GM19351 (cell line): Measurements from ENCODE around the gene AAMP.

ENCODE experiments used
- ATAC-seq: cut with Tn5 transposase; IDR thresholded peaks from one replicate; pipeline ENCODE4 v1.9.1; 2021; ENCODE audit warnings: mild to moderate bottlenecking, moderate library complexity; ENCODE audit not compliant: unreplicated experiment

Gene AAMP

DNA sequence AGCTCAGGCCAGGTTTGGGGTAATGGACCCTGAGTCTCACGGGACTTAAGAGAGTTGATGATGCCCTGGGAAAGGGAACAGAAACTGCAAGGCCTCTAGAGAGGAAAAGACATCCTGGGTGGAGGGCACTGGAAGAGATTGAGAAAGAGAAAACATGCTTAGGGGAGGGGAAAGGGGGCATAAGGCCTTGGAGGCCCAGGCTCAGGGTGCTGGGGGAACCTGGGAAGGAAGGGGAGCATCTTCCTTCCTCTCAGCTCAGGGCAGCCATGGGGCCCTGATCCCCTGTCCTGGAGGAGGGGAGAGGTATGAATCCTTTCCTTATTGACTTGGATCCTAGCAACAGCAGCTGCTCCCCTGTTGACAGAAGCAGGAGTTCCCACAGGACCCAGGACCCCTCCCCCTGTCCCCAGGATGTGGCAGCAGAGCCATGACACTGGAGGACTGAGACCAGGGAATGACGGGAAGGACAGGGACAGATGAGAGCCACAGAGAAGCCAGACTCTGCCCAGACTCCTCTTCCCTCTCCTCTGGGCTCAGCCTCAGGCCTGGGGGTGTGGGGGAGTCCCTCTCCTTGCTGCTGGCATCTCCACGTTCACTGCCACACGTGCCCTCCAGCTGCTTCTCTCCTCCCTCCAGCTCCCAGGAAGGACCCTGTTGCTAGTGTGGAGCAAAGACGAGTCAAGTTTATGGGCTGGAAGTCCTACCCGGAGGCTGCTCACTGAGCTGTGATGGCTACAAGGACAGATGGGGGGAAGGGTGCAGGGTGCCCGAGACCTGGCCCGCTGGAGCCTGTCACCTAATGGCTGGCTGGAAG, 8.3 kb downstream of the AAMP start:
- ATAC-seq = no peak

DNA sequence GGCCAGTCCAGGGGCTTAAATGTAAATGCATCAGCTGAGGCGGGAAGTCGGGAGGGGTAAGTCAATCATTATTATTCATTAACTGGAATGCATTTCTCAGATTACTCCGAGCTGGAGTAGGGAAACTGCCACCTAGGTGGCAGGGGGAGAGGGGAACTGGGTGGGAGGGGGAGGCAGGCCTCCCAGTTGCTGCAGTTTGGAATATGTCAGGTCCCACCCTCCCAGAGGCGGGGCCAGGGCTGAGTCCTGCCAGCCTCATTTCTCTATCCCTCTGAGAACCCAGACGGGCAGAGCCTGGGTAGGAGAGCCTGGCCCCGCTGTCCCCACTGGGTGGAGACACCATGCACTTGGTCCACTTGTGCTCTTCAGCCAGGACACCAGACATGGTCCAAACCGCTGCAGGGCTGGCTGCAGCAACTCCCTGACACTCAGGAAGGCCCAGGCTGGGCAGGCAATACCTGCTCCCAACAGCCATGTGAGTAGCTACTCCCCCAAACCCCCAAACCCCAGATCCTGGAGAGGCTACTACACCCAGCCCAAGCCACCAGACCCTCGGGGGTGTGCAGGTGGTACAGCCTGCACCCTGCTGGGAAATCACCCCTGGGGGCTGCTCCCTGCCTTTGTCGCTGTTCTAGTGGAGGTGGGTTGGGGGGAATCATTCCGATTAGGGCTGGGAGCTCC, 9.1 kb downstream of the AAMP start, which contains the start of gene GPBAR1:
Gene GPBAR1 (plus strand): TSS at position 274 of the 681 bp plus-strand sequence. CDS start 1,710 bp downstream, outside the sequence.
- ATAC-seq = no peak

DNA sequence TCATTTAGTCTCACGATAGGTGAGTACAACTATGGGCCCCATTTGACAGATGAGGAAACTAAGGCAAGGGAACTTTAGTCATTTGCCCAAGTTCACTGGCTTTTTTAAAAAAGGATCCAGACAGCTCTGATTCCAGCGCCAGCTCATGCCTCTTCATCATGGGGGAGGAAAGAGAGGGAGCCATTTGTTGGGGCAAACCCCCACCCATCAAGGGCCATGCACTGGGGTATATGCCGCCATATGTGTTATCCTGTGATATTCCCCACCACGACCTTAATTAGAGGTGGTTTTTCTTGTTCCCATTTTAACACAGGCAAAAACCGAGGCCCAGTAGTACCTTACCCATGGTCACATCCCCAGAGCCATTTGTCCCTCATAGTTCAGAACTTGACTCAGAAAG, 9.8 kb downstream of the AAMP start:
- ATAC-seq = no peak

DNA sequence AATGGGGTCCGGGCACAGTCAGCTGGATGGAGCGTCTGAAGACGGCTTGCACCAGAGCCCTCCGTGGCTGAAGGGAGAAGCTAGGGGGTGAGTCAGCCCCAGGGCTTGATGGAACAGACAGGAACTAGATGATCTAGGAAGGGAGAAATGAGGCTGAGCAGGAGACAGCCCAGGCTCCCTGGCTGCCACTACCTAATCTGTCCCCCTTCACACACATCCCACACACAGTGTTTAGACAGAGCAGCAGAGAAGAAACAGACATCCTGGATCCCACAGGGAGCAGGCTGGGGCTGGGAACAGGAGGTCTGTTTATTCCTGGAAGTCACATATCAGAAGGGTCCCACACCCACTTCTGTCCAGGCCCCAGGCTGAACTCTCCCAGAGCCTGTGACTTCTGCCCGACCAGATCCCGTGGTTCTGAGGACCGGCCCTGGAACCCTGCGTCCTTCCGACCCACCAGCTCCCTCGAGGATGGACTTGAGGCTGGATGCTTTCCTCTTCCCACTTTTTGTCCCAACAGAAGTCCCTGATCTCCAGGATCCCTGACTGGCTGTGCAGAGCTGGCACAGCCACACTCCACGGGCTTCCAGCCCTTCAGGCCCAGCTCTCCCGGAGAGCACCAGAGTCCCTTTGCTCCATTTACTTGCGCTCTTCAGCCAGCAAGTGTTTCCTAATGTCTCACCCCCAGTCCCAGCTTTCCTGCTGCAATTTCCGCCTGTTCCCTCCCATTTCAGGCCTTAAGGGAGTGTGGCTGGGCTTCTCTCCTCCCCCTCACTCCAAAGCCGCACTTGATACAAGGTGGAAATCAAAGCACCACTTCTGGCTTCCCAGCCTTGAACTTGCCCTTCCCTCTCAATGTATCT, 10.6 kb downstream of the AAMP start:
- no peak for ATAC-seq

DNA sequence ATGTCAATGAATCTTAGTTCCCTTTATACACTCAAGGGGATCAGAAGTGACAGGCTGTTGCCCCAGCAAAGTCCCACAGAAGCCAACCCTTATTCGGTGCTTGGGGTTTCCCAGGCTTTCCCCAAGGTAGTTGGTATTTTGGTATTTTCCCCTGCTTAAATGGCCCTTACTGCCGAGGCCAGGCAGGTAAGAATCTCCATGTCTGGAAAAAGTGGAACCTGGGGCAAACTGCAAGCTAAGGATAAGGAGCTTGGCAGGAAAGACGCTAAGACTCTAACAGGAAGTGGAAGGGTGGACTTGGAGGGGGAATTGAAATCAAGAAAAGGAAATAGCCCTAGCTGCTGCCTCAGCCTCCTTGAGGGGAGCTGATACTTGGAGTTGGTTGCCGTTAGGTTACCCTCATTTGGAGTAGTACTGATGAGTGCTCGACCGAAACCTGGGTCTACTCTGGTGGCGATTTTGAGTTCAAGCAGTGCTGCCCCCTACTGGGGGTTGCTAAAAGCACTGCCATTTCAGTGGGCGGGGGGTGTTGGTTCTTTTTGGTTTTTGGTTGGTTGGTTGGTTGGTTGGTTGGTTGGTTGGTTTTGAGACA, 12.5 kb downstream of the AAMP start:
- ATAC-seq = peak; percentile 89

DNA sequence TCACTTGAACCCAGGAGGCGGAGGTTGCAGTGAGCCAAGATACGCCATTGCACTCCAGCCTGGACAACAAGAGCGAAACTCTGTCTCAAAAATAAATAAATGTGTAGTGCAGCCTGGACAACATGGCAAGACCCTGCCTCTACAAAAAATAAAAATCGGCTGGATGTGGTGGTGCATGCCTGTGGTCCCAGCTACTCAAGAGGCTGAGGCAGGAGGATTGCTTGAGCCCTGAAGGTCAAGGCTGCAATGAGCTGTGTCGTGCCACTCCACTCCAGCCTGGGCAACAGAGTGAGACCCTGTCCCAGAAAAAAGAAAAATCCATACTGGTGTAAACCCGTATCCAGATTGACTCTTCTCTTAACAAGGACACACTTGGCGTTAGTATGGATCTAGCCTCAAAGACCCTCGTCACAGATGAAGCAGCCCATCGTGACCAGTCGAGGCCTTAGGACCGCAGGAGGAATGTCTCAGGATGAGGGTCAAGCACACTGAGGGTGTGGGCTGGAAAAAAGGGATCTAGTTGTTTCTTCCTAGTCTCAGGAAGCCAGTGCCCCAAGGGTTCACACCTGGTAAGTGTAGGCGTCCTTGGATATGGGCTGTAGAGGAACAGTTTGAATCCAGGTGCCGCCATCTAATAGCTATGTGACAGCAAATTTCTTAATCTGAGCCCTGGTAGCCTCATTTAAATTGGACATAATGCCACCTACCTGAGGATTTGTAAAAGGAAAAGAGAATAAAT, 13.2 kb downstream of the AAMP start:
- ATAC-seq = no peak

DNA sequence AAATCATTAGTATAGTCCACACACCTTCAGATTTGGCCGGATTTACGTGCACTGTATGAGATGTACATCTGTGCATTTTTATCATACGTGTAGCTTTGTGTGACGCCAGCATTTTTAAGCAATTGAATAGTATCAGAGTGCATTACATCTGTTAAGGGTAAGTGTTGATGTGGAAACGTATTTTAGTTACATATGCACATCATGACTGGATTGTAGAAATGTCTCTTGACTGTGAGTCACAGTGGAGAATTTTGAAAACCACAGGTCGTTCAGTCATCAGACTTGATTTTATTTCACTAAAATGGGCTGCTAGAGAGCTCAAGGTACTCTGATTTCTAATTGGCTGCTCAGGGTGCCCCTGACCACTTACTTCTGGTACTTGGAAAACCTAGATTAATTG, 14.5 kb downstream of the AAMP start:
- ATAC-seq = no peak

DNA sequence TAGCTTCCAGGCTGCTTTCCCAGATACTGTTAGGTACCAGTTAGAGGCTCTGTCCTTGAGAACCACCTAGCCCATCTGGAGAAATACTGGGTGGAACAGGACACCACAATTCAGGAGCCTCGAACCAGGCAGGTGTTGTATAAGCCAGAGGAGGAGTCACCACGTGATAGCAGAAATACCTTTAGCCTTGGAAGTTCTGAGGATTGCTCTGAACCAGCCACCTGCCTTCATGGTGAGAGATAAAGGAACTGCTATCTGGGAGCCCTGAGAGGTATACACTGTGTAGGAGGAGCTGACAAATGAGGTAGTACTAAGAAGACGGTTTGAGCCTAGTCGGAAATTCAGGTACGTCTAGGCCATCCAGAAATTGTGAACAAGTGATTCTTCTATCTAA, 16.7 kb downstream of the AAMP start:
- ATAC-seq = no peak

DNA sequence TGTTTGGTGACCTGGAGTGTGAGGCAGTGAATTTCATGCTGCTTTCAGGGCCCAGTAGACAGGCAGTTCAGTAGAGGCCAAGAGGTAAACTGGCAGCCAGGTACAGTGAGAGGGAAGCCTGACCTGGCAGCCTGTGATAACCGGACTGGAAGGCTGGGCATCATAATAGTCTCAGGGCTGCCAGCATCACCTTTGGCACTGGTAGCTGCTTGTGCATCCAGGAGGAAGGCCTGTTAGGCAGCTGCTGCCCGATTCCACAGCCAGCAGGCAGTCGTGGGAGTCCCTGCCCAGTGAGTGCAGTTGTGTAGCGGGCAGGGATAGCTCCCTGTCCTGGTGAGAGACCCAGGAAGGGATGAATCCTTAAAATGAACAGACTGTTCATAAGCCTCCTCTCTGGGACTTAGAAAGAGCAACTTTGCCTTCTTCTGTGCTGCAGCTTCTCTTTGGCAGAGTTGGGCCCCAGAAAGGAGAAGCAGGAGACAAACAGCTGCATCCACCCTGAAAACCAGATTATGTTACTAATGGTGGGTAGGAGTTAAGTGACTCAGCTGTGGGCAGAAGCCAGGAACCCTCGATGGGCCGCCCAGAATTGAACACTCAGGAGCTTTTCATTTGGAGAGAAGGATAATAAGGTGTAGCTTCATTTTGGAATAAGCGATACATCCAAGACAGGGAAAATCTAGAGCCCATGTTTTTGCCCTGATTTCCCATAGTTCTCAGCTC, 17.3 kb downstream of the AAMP start:
- no peak for ATAC-seq

DNA sequence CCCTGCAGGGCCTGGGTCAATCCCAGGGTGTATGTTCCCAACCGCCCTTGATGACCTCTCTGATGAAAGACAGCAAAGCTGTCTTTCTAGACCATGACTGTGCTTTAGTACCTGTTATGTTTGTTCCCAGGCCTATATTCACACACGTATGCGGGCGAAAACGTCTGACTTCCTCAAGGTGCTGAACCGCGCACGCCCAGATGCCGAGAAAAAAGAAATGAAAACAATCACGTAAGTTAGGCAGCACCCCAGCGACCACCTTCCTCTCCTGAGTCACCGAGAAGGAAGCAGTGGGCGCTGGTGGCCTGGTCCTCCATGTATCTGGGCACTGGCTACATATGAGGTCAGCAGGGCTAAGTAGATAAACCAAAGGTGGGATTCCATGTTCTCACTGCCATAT, 20.2 kb downstream of the AAMP start:
- no peak for ATAC-seq

DNA sequence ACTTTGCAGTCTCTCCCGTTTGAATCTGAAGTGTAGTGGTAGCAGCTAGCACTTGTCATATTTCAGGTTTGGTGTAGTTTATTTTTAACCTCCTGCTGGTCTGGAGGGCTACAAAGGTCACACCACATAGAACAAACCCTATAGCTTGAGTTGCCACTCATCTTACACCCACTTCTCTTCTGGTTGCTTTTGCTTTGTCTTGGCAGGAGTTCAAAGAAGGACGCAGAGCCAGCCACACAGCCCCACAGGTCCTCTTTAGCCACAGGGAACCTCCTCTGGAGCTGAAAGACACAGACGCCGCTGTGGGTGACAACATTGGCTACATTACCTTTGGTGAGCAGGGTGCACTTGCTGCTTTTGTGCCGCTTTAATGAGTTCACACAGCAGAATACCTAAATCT, 24.7 kb downstream of the AAMP start:
- no peak for ATAC-seq

DNA sequence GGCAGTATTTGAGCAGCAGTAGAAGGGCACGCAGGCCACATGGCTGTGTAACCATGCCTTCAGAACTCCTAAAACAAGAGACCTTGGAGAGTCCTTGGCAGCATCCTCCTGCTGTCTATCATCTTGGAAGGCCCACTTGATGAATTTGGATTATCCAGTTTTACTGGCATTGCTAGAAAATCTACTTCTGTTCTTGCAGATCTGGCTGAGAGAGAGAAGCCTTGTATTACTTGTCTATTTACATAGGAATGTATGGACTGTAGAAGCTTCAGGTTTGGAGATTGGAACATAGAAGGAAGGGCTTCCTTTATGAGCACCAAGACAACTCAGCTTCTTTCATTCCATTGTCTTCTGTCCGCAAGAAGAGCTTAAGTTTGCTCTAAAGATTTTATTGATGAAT, 25.3 kb downstream of the AAMP start:
- ATAC-seq = no peak

DNA sequence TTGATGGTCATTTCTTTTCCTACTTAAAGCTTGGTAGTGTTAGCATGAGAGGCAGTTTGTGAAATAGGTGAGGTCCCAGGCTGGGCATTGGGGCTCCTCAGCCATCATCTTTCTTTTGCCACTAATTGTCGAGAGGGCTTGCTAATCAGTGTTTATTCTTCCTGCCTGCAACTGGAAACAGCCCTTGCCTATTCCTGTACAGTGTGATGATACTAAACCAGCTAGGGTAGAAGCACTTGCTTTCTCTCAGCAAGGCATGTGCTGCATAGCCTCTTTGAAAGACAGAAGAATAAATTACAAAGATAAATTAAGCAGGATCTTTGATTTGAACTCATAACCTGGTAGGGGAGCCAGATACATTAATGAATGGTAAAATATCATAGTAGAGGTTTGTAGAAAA, 25.7 kb downstream of the AAMP start:
- no peak for ATAC-seq

DNA sequence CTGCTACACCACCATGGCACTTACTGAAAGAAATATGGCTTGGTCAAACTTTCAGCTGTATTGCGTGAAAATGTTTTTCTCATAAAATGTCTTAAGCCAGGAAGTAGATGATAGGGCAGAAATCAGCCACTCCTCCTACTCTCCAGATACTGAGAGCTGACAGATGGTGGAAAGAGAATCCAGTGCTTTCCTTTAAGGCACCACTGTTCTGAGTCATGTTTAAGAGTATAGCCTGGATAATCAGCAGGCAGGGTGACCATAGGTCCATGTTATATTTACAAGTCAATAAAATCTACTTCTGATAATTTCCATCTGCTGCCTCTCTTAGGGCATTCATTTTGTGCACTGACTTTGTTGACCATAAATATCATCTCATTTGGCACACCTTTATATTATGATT, 31.1 kb downstream of the AAMP start:
- ATAC-seq = no peak

DNA sequence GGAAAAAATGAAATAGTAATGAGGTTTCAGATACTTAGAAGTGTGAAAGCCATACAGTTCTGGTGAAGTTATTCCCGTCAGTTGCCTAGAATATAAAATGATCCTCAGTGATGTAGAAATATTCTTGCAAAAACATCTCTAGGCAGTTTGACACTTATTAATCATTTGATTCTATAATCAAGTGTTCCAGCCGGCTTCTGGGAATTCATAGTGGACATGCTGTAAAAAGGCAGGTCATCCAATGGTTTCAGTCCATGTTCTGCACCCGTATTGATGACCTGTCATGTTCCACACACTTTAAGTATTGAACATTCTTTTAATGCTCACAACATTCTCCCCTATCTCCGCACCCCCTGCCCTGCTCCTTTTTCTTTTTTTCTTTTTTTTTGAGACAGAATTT, 33.1 kb downstream of the AAMP start:
- ATAC-seq = no peak

DNA sequence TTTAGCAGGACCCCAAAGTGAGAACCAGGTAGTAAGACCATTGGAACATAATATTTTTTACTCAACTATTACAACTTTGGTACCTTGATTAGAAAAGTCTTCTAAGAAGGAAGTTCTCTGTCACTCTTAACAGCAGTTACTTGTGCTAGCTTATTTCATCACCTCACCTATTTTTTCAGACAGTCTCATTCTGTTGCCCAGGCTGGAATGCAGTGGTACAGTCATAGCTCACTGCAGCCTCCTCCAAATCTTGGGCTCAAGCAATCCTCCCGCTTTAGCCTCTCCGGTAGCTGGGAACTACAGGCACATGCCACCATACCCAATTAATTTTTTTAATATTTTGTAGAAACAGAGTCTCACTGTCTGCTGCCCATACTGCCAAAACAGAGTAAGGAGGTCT, 34.9 kb downstream of the AAMP start:
- no peak for ATAC-seq

DNA sequence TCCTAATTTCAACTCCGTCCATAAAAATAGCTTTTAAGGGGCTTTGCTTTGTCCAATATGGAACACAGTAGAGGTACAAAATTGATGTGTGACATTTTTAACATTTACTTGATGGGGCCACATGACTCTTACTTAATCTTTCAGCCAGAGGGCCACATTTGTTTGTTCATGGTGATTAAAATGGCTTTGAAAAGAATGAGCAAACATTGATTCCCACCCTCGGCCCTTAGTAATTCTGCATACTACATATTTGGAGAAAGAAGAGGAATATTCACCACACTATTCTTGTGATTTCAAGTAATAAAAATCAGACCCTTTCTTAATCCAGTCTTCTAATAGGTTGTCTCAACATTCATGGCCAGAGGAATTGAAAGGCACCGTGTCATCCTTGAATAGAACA, 35.4 kb downstream of the AAMP start:
- no peak for ATAC-seq

DNA sequence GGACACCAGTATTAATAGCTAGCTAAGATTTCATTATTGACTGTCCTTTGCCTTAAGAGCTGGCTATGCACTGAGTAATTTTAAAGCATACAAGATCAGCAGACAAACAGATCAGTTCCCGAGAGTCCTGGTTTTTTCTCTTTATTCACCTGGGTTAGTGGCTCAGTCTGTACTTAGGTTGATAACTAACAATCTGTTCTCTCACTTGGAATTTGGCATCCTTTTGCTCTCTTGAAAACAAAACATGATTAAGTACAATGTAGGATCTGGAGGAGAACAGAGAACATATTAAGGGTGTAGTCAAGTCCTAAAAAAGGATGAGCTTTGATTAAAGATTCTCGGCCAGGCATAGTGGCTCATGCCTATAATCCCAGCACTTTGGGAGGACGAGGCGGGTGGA, 36.4 kb downstream of the AAMP start:
- ATAC-seq = no peak

DNA sequence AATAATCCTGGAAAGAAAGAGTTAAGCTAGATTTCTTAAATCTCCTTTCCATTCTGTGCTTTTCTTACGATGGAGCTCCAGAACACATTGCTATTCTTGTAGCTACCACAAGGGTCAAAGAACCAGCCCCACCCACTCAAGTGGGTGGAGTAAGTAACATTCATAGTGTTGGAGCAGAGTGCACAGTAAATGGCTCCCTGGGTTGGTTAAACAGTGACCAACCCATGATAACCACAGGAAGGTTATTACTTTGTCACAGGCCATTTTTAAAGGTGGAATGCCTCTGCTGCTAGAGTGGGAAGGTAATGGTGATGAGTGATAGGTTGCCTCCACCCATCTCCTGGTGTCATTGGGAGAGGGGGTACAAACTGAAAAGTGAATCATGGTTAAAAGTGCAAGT, 39.1 kb downstream of the AAMP start:
- ATAC-seq = peak; percentile 37

DNA sequence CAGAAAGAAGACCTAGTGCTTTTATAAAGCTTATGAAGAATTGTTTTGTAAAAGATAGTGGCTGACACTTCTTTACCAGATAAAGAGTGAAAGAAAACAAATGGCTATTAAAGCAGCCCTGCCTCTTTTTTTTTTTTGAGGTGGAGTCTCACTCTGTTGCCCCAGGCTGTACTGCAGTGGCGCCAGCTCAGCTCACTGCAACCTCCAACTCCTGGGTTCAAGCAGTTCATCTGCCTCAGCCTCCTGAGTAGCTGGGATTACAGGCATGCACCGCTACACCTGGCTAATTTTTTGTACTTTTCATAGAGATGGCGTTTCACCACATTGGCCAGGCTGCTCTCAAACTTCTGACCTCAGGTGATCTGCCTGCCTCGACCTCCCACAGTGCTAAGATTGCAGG, 40.1 kb downstream of the AAMP start:
- no peak for ATAC-seq
